ENCODE results near the gene SHLD1. TPM values are rescaled to one million over a fixed set of nuclear protein-coding genes. Genes with fewer than 3 reads are reported as not detected.

The SHLD1 gene

DNA sequence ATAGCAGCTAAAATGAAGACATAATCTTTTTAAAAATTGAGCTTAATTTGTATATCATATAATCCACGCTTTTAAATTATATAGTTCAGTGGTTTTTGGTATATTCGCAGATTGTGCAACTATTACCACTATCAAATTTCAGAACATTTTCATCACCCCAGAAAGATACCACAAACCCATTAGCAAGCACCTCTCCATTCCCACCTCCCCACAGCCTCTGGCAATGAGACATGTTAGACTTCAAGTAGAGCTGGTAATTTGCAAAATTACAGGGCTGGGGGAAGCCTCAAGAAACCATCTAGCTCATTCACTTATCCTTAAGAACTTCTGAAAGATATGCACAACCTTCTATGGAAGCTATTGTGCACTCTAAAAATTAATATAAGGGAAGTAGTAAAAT lies 163.0 kb downstream of the SHLD1 start:
- Histone ChIP-seq H4K91ac (ENCODE audit: low read length) (no peak overlapping the region), H4K8ac (ENCODE audit: low read length) (no peak overlapping the region), H2BK15ac (ENCODE audit: low read depth, poor library complexity, severe bottlenecking) (no peak overlapping the region), H3K23ac (ENCODE audit: low read length in 2 of 2) (no peak overlapping the region), H3K36me3 (ENCODE audit: control insufficient read depth in 1 of 2, insufficient read depth in 2 of 2, low read depth in 1 of 2, low read length in 2 of 2) (no peaks in the 10 kb centered on the region), H3K9me3 (ENCODE audit: control insufficient read depth, low read length) (no peaks in the 10 kb centered on the region), H3K18ac (ENCODE audit: low read depth in 1 of 2, low read length in 2 of 2) (no peak overlapping the region), H3K4me3 (ENCODE audit: insufficient read depth in 1 of 2, low read depth in 1 of 2, low read length in 2 of 2) (no peak overlapping the region), H2AK5ac (ENCODE audit: low read length, severe bottlenecking) (no peak overlapping the region), H3K14ac (ENCODE audit: low read length in 2 of 2) (no peak overlapping the region), H2BK120ac (ENCODE audit: low read depth, low read length) (no peak overlapping the region), H3K9ac (ENCODE audit: low read length) (no peak overlapping the region), H3K27ac (ENCODE audit: low read length, poor library complexity, severe bottlenecking) (no peak overlapping the region), H2BK12ac (ENCODE audit: low read length in 2 of 2) (no peak overlapping the region), H2BK5ac (ENCODE audit: low read depth, low read length, poor library complexity, severe bottlenecking) (no peak overlapping the region), H2AFZ (ENCODE audit: low read depth, low read length) (no peak overlapping the region), H3K4ac (ENCODE audit: low read depth in 1 of 2, low read length in 2 of 2) (no peak overlapping the region), H3K79me1 (replicated peaks; ENCODE audit: low read length, poor library complexity, severe bottlenecking) (no peaks in the 10 kb centered on the region), H3K4me1 (ENCODE audit: control insufficient read depth, insufficient read depth, low read depth, low read length) (peaks cover 5% of the 10 kb centered on the region), H3K4me2 (ENCODE audit: low read length, poor library complexity, severe bottlenecking) (no peak overlapping the region), H3K27me3 (ENCODE audit: control insufficient read depth in 1 of 2, insufficient read depth in 1 of 2, low read length in 2 of 2) (peaks cover 8 to 35% of the 10 kb centered on the region in 2 experiments)
- no peak for DNase-seq
- 80% methylated on average over 1 of the region's 2 CpGs for WGBS

Small RNA genes lying within 50 kb of the gene (small RNA-seq; reads per million reads assigned to genes)
- gene RNU1-55P (ENCODE audit: low read depth) = not detected

All from mesenchymal stem cell (in vitro differentiated cells and primary cell).